Heart left ventricle (tissue), 16 donors: ENCODE data around the gene GPATCH1. TPM values are rescaled to one million over a fixed set of nuclear protein-coding genes. Genes with fewer than 3 reads are reported as not detected.

Source experiments
- ATAC-seq, 4 donors: fragments of 200-7000 bp; cut with Tn5 transposase; one replicate each; pipeline ENCODE4 v1.9.1; 2020 to 2022; ENCODE audit warnings: moderate library complexity in 4 of 4, mild to moderate bottlenecking in 3 of 4, moderate number of reproducible peaks in 1 of 4
- DNase-seq, 5 donors: peaks; one replicate each; pipeline ENCODE4 v3.0.0-alpha.2; 2020
- H3K27ac ChIP-seq, 12 donors: fragments of 200-600 bp; sonication (generic) in 4 of 12; one replicate each; pipeline versions ENCODE4 v1.5.0 to v1.8.0; 2016 to 2022; ENCODE audit warnings: mild to moderate bottlenecking in 2 of 12
- H3K27me3 ChIP-seq, 9 donors: fragments of 200-600 bp; sonication (generic) in 2 of 9; one replicate each; pipeline versions ENCODE4 v1.5.1 to v1.8.0; 2016 to 2022; ENCODE audit warnings: mild to moderate bottlenecking in 3 of 9
- H3K36me3 ChIP-seq, 9 donors: fragments of 200-600 bp; sonication (generic) in 2 of 9; one replicate each; pipeline versions ENCODE4 v1.5.0 to v1.8.0; 2018 to 2022; ENCODE audit warnings: mild to moderate bottlenecking in 2 of 9
- H3K4me1 ChIP-seq, 12 donors: fragments of 200-600 bp; sonication (generic) in 4 of 12; one replicate each; pipeline versions ENCODE4 v1.5.0 to v1.8.0; 2016 to 2022; ENCODE audit warnings: mild to moderate bottlenecking in 3 of 12
- H3K4me3 ChIP-seq, 12 donors: fragments of 200-600 bp; sonication (generic) in 4 of 12; one replicate each; pipeline versions ENCODE4 v1.5.0 to v1.8.0; 2017 to 2022; ENCODE audit warnings: mild to moderate bottlenecking in 9 of 12, moderate library complexity in 4 of 12
- H3K9me3 ChIP-seq, 12 donors: fragments of 200-600 bp; sonication (generic) in 4 of 12; one replicate each; pipeline versions ENCODE4 v1.5.0 to v1.8.0; 2016 to 2022; ENCODE audit warnings: mild to moderate bottlenecking in 1 of 12
- POLR2A ChIP-seq, 2 donors: fragments of 450-650 bp; IDR thresholded peaks; one replicate each; pipeline ENCODE4 v1.6.1; 2017; ENCODE audit warnings: antibody characterized with exemption in 2 of 2, mild to moderate bottlenecking in 2 of 2, moderate library complexity in 2 of 2
- WGBS, 4 donors: extraction: QIAGEN DNeasy Blood & Tissue Kit in 2 of 4; methylation state at CpG; one replicate each; pipeline versions ENCODE4 v1.1.5 to v1.1.7; 2013 to 2018; 5-methylcytosine and 5-hydroxymethylcytosine counted together
- intact Hi-C, 10 donors: fragments of 100-400 bp; cut with DNase I; formaldehyde crosslinking; loops; one replicate each; pipeline versions ENCODE4 v1.11.1 to v1.14.2; 2022
- polyA plus RNA-seq, 2 donors: library from polyadenylated mRNA; stranded (reverse); fragments of 200-250 nt; gene quantifications; one replicate each; pipeline ENCODE4 v1.2.3, GENCODE V29; 2013
- total RNA-seq, 9 donors: library from RNA; depleted of rRNA in 2 of 9; stranded (reverse); fragments of >200 nt in 2 of 9; fragmentation: NEBNext Ultra II Directional in 3 of 9; extraction: Animal tissue kit (Norgen Biotek cat#: 25700) in 3 of 9; gene quantifications; one replicate each; pipeline versions ENCODE4 v1.1.0 to v1.2.4, GENCODE V29; 2016 to 2023
- TF ChIP-seq, protein P1 (sequence below), 12 donors: fragments of 200-600 bp; sonication (generic) in 4 of 12; IDR thresholded peaks; one replicate each; pipeline versions ENCODE4 v1.5.0 to v1.8.0; 2018 to 2022; ENCODE audit warnings: antibody characterized with exemption in 12 of 12, mild to moderate bottlenecking in 5 of 12
- donor health status: ischemic (EF 13 %, LVEDD 7.1; RV severe dilation, severe dysfunction).
- donor health status: healthy with polysubstance abuse.
- donor health status: DM: no; HTN: yes; CAD: no.
- donor health status: DM: no; HTN: no; CAD: no.
- donor health status: ischemic (EF 25% LVEDD 6.9; RV normal size, moderate dysfunction).
- donor health status: ischemic (EF 25% LVEDD 5.7; RV mildly dilated, moderate dysfunction).
- donor health status: healthy.
- donor health status: DM: yes; HTN: yes; CAD: no.
- donor health status: ischemic (EF 35%, LVEDD 5.7; RV mildly dilated, moderate dysfunction).
- donor health status: nonischemic (EF 11% LVEDD 7.7; RV severe dilation, severe dysfunction).
- donor health status: DM: yes; HTN: yes; CAD: no.
- donor health status: PGD.
- donor health status: ischemic (EF 29% LVEDD 5.4; RV normal size, mild dysfunction).
- donor health status: nonischemic (EF 23%, LVEDD 6.1; RV moderate dilation, normal function).

GPATCH1 gene
- total and polyA plus RNA-seq, 11 donors, result 3.3 to 6.7 (median 5.3) TPM

DNA sequence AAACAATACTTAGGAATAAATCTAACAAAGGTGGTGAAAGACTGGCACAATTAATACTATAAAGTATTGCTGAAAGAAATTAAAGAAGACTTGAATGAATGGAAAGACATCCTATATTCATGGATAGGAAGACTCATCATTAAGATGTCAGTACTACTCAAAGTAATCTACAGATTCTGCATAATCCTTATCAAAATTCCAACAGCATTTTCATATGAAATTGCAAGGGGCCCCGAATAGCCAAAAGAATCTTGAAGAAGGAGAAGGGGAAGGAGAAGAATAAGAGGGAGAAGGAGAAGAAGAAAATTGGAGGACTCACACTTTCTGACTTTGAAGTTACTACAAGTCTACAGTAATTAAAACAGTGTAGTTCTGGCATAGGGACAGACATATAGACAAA, 87.5 kb downstream of the GPATCH1 start:
- H3K9me3 ChIP-seq, result peaks cover 0 to 20% (median 0%) of the 10 kb centered on the region in 12 donors
- no peak overlapping the region for H3K4me3 ChIP-seq
- ATAC-seq (no peak), DNase-seq (no peak)
- H3K4me1 ChIP-seq, result peaks cover 0 to 9% (median 2%) of the 10 kb centered on the region in 12 donors
- 82 to 95% (median 91%) methylated on average over 1 of the region's 1 CpG for WGBS, 4 donors
- no peaks in the 10 kb centered on the region for H3K36me3 ChIP-seq
- intact Hi-C loops, result no loop called here
- no peak for TF ChIP-seq POLR2A (IDR thresholded peaks at IDR 0.05)
- TF ChIP-seq, protein P1, sequence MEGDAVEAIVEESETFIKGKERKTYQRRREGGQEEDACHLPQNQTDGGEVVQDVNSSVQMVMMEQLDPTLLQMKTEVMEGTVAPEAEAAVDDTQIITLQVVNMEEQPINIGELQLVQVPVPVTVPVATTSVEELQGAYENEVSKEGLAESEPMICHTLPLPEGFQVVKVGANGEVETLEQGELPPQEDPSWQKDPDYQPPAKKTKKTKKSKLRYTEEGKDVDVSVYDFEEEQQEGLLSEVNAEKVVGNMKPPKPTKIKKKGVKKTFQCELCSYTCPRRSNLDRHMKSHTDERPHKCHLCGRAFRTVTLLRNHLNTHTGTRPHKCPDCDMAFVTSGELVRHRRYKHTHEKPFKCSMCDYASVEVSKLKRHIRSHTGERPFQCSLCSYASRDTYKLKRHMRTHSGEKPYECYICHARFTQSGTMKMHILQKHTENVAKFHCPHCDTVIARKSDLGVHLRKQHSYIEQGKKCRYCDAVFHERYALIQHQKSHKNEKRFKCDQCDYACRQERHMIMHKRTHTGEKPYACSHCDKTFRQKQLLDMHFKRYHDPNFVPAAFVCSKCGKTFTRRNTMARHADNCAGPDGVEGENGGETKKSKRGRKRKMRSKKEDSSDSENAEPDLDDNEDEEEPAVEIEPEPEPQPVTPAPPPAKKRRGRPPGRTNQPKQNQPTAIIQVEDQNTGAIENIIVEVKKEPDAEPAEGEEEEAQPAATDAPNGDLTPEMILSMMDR (IDR thresholded peaks at IDR 0.05), result no peak
- no peaks in the 10 kb centered on the region for H3K27me3 ChIP-seq
- no peak overlapping the region for H3K27ac ChIP-seq

DNA sequence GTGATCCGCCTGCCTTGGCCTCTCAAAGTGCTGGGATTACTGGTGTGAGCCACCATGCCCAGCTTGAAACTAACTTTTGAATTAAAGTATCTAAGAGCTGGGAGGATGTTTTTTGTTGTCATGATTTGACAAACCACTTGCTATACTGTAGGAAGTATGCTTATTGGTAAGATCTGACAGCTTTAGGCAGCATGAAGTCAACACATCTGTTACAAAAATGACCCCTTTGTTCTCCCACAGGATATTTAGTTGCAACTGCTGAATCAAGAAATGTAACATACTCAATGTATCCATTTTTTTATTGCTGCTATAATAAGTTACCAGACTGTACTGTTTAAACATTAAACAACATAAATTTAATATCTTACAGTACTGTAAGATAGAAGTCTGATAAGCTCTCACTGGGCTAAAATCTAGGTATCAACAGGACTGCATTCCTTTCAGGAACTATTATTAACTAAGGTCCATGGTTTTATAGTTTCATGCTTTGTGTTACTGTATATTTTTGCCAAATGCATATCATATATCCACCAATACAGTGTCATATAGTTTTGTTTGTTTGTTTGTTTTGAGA, 90.3 kb downstream of the GPATCH1 start:
- intact Hi-C loops, result loop anchor here in 1 of 10 donors (10.0 kb wide), 1 partner anchor 197 kb away; the partner anchor contains the start of genes CEP89 and FAAP24
- TF ChIP-seq, protein P1 (IDR thresholded peaks at IDR 0.05), result no peak
- no peak for TF ChIP-seq POLR2A (IDR thresholded peaks at IDR 0.05)
- 95 to 100% (median 98%) methylated on average over 1 of the region's 1 CpG for WGBS, 4 donors

DNA sequence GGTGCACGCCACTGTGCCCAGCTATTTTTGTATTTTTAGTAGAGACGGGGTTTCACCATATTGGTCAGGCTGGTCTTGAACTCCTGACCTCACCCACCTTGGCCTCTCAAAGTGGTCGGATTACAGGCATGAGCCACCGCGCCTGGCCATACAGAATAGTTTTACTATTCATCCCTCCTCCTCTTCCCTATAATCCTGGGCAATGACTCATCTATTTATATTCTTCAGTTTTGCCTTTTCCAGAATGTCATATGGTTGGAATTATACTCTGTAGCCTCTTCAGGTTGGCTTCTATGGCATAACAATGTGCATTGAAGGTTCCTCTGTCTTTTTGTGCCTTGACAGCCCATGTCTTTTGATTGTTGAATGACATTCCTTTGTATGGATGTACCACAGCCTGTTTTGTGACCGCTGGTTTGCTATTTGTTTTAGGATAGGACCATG, 91.0 kb downstream of the GPATCH1 start:
- Histone ChIP-seq H3K36me3 (no peaks in the 10 kb centered on the region), H3K4me3 (no peak overlapping the region), H3K27me3 (no peaks in the 10 kb centered on the region), H3K27ac (no peak overlapping the region), H3K4me1 (peaks cover 0 to 20% (median 13%) of the 10 kb centered on the region in 12 donors), H3K9me3 (peaks cover 0 to 20% (median 0%) of the 10 kb centered on the region in 12 donors)
- intact Hi-C loops, result loop anchor here in 1 of 10 donors (10.0 kb wide), 1 partner anchor 197 kb away; the partner anchor contains the start of genes CEP89 and FAAP24
- 94 to 96% (median 95%) methylated on average over 6 of the region's 6 CpGs for WGBS, 4 donors
- no peak for TF ChIP-seq POLR2A (IDR thresholded peaks at IDR 0.05)
- TF ChIP-seq, protein P1 (IDR thresholded peaks at IDR 0.05), result no peak
- no peak for DNase-seq
- no peak for ATAC-seq

More for the DNA sequence above, 90.3 kb downstream of the GPATCH1 start:
- Histone ChIP-seq H3K4me3 (no peak overlapping the region), H3K4me1 (peaks cover 0 to 20% (median 13%) of the 10 kb centered on the region in 12 donors), H3K27me3 (no peaks in the 10 kb centered on the region), H3K9me3 (peaks cover 0 to 20% (median 0%) of the 10 kb centered on the region in 12 donors), H3K27ac (no peak overlapping the region), H3K36me3 (no peaks in the 10 kb centered on the region)
- DNase-seq, result no peak
- no peak for ATAC-seq

GRCh38 chr19:33174186-33174585, 93.2 kb downstream of the GPATCH1 start:
- Histone ChIP-seq H3K4me1 (peaks cover 0 to 32% (median 21%) of the 10 kb centered on the region in 12 donors), H3K36me3 (no peaks in the 10 kb centered on the region), H3K9me3 (no peaks in the 10 kb centered on the region), H3K27me3 (no peaks in the 10 kb centered on the region), H3K4me3 (no peak overlapping the region), H3K27ac (no peak overlapping the region)
- WGBS, 4 donors, result 72 to 98% (median 78%) methylated on average over 3 to 5 of the region's 5 CpGs
- no peak for DNase-seq
- intact Hi-C loops, result loop anchor here in 1 of 10 donors (10.0 kb wide), 1 partner anchor 199 kb away; the partner anchor contains the start of genes CEP89 and FAAP24
- TF ChIP-seq POLR2A (IDR thresholded peaks at IDR 0.05), result no peak
- TF ChIP-seq, protein P1 (IDR thresholded peaks at IDR 0.05), result no peak
- no peak for ATAC-seq
